Gastrocnemius medialis (tissue), 4 donors: ENCODE measurements around the gene PPP2R2B. TPM values are rescaled to one million over a fixed set of nuclear protein-coding genes. Genes with fewer than 3 reads are reported as not detected.

Source experiments
- ATAC-seq, 2 donors: fragments of 150-250 bp; one replicate each; pipeline ENCODE4 v1.9.1; 2016
- DNase-seq, 2 donors: peaks; one replicate each; pipeline ENCODE4 v3.0.0-alpha.2; 2019
- H3K27ac ChIP-seq, 4 donors: fragments of 200-600 bp; sonication (generic); 1 replicate in 1 of 4; 2 replicates in 3 of 4; pipeline ENCODE4 v1.5.1; 2016 to 2018; ENCODE audit warnings: mild to moderate bottlenecking in 2 of 4, moderate library complexity in 1 of 4
- H3K27me3 ChIP-seq, 3 donors: fragments of 200-600 bp; sonication (generic) in 2 of 3; 1 replicate in 1 of 3; 2 replicates in 2 of 3; pipeline versions ENCODE4 v1.5.1 to v1.6.0; 2016 to 2019; ENCODE audit warnings: mild to moderate bottlenecking in 1 of 3, moderate library complexity in 1 of 3
- H3K36me3 ChIP-seq, 2 donors: fragments of 200-600 bp; sonication (generic) in 1 of 2; one replicate each; pipeline ENCODE4 v1.5.1; 2017 to 2018
- H3K4me1 ChIP-seq, 2 donors: fragments of 200-600 bp; sonication (generic) in 1 of 2; one replicate each; pipeline ENCODE4 v1.5.1; 2016 to 2017; ENCODE audit warnings: mild to moderate bottlenecking in 2 of 2
- H3K4me3 ChIP-seq, 4 donors: fragments of 200-600 bp; sonication (generic) in 3 of 4; 1 replicate in 1 of 4; 2 replicates in 3 of 4; pipeline ENCODE4 v1.5.1; 2016 to 2019; ENCODE audit warnings: mild to moderate bottlenecking in 2 of 4
- H3K9me3 ChIP-seq, 3 donors: fragments of 200-600 bp; sonication (generic) in 2 of 3; 1 replicate in 1 of 3; 2 replicates in 2 of 3; pipeline ENCODE4 v1.5.1; 2016 to 2019
- CTCF ChIP-seq, 5 experiments: fragments of 450-650 bp in 3 of 5; fragments of 200-600 bp in 2 of 5; sonication (generic) in 2 of 5; IDR thresholded peaks in 4 of 5; conservative IDR thresholded peaks in 1 of 5; 1 replicate in 4 of 5; 2 replicates in 1 of 5; pipeline ENCODE4 v1.5.1; 2016 to 2019; ENCODE audit warnings: antibody characterized with exemption in 5 of 5, mild to moderate bottlenecking in 3 of 5, moderate library complexity in 3 of 5
- POLR2A ChIP-seq, 2 donors: fragments of 450-650 bp; IDR thresholded peaks; one replicate each; pipeline ENCODE4 v1.6.1; 2017; ENCODE audit warnings: antibody characterized with exemption in 2 of 2, mild to moderate bottlenecking in 2 of 2, moderate library complexity in 2 of 2
- in situ Hi-C, 4 donors: fragments of 200-750 bp; cut with MboI; loops; one replicate each; pipeline versions ENCODE4 v1.15.0 to v1.8.0; 2017; ENCODE audit warnings: low sequenced_read_pairs in 4 of 4
- intact Hi-C: fragments of 100-400 bp; cut with DNase I; formaldehyde crosslinking; loops from one replicate; pipeline ENCODE4 v1.15.1; 2023; ENCODE audit warnings: low total_unique reads
- total RNA-seq, 4 donors: library from RNA; depleted of rRNA; stranded (reverse); fragments of >200 nt; gene quantifications; one replicate each; pipeline versions ENCODE4 v1.1.0 to v1.2.3, GENCODE V29; 2016

The PPP2R2B gene
- total RNA-seq, 4 donors from 2014 or later = 0.04 to 0.76 (median 0.19) TPM; not detected in 1

- intact Hi-C loops (no loop called here), in situ Hi-C loops (loop anchor here (10.0 to 25.0 kb wide), 3 partner anchors 426 to 1038 kb away; no protein-coding TSS in a partner anchor)
- no peak overlapping the region for H3K4me3 ChIP-seq
- H3K4me1 ChIP-seq = no peaks in the 10 kb centered on the region
- no peaks in the 10 kb centered on the region for H3K27me3 ChIP-seq
- no peak for TF ChIP-seq POLR2A (IDR thresholded peaks at IDR 0.05)
- no peak for TF ChIP-seq CTCF (IDR thresholded peaks at IDR 0.05 in 4 of 5, conservative IDR thresholded peaks at IDR 0.05 in 1 of 5)
- no peak overlapping the region for H3K27ac ChIP-seq
- H3K36me3 ChIP-seq = no peaks in the 10 kb centered on the region
- DNase-seq = no peak
- no peaks in the 10 kb centered on the region for H3K9me3 ChIP-seq
- no peak for ATAC-seq
These were observed 329.6 kb downstream of the PPP2R2B start for GRCh38 chr5:146548781-146549449.

- in situ Hi-C loops = loop anchor here (5.0 to 25.0 kb wide), 5 partner anchors 418 to 1043 kb away; no protein-coding TSS in a partner anchor
These were observed 334.3 kb downstream of the PPP2R2B start for GRCh38 chr5:146544232-146544631.

GRCh38 chr5:146541958-146542849 lies 336.4 kb downstream of the PPP2R2B start:
- H3K27me3 ChIP-seq = no peaks in the 10 kb centered on the region
- H3K9me3 ChIP-seq = no peaks in the 10 kb centered on the region
- no peak overlapping the region for H3K4me3 ChIP-seq
- no peaks in the 10 kb centered on the region for H3K36me3 ChIP-seq
- H3K4me1 ChIP-seq = no peaks in the 10 kb centered on the region
- TF ChIP-seq CTCF (IDR thresholded peaks at IDR 0.05 in 4 of 5, conservative IDR thresholded peaks at IDR 0.05 in 1 of 5) = peak; percentile 48 to 76 (median 63)
- TF ChIP-seq POLR2A (IDR thresholded peaks at IDR 0.05) = no peak
- DNase-seq (peak; percentile 28 to 47), ATAC-seq (peak; percentile 62 to 87)
- in situ Hi-C loops (loop anchor here (5.0 to 25.0 kb wide), 5 partner anchors 420 to 1045 kb away; no protein-coding TSS in a partner anchor), intact Hi-C loops (loop anchor here (1.0 to 2.0 kb wide), 2 partner anchors 423 to 647 kb away; no protein-coding TSS in a partner anchor)
- no peak overlapping the region for H3K27ac ChIP-seq

More at GRCh38 chr5:146544232-146544631, 334.3 kb downstream of the PPP2R2B start:
- H3K4me1 ChIP-seq = no peaks in the 10 kb centered on the region
- H3K36me3 ChIP-seq = no peaks in the 10 kb centered on the region
- H3K4me3 ChIP-seq = no peak overlapping the region
- DNase-seq (no peak), ATAC-seq (no peak)
- H3K27ac ChIP-seq = no peak overlapping the region
- no peak for TF ChIP-seq POLR2A (IDR thresholded peaks at IDR 0.05)
- no peak for TF ChIP-seq CTCF (IDR thresholded peaks at IDR 0.05 in 4 of 5, conservative IDR thresholded peaks at IDR 0.05 in 1 of 5)
- H3K27me3 ChIP-seq = no peaks in the 10 kb centered on the region
- H3K9me3 ChIP-seq = no peaks in the 10 kb centered on the region
- intact Hi-C loops = no loop called here

- intact Hi-C loops (no loop called here), in situ Hi-C loops (loop anchor here (5.0 to 25.0 kb wide), 5 partner anchors 422 to 1047 kb away; no protein-coding TSS in a partner anchor)
- Histone ChIP-seq H3K9me3 (no peaks in the 10 kb centered on the region), H3K4me1 (no peaks in the 10 kb centered on the region), H3K27me3 (no peaks in the 10 kb centered on the region), H3K27ac (no peak overlapping the region), H3K4me3 (no peak overlapping the region), H3K36me3 (no peaks in the 10 kb centered on the region)
- ATAC-seq = no peak
- no peak for TF ChIP-seq CTCF (IDR thresholded peaks at IDR 0.05 in 4 of 5, conservative IDR thresholded peaks at IDR 0.05 in 1 of 5)
- no peak for TF ChIP-seq POLR2A (IDR thresholded peaks at IDR 0.05)
- DNase-seq = no peak
These were observed 338.1 kb downstream of the PPP2R2B start for GRCh38 chr5:146540414-146540813.
